ENCODE measurements around the gene SAMD3.
"Not testable (repeated sequence)": the region's sequence is repeated elsewhere in the genome, so short reads cannot be mapped to it uniquely, and the experiment has no call there.

The SAMD3 gene

GRCh38 chr6:130143709-130144108, 79.0 kb downstream of the SAMD3 start:
- no peak overlapping the region for H3K27ac Mint-ChIP-seq
- no peak overlapping the region for H3K4me3 Mint-ChIP-seq
- peaks cover 51% of the 10 kb centered on the region for H3K36me3 Mint-ChIP-seq (ENCODE audit: low read depth)
- H3K27me3 Mint-ChIP-seq = no peaks in the 10 kb centered on the region
- DNase-seq = no peak
- peaks cover 22% of the 10 kb centered on the region for H3K4me1 Mint-ChIP-seq (ENCODE audit: low read depth)
- no peaks in the 10 kb centered on the region for H3K9me3 Mint-ChIP-seq

DNA sequence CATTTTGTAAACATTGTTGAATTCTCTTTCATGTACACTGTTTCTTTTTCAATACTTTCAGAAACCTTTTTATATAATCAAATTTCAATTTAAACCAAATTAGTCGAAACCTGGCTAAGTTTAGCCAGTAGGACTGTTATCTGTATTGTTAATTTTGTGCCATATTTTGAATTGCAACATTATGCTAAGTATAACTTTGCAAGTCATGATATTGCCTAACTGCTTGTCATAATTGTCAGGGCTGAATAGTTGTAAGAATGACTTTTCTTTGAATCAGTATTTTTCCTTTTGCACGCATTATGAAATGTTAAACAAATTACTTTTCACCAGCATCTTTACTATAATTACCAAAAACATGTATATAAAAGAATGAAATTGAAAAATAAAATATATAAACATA, 82.7 kb downstream of the SAMD3 start:
- H3K9me3 Mint-ChIP-seq = no peaks in the 10 kb centered on the region
- H3K27me3 Mint-ChIP-seq = no peaks in the 10 kb centered on the region
- DNase-seq = no peak
- H3K4me3 Mint-ChIP-seq = no peak overlapping the region
- peaks cover 73% of the 10 kb centered on the region for H3K36me3 Mint-ChIP-seq (ENCODE audit: low read depth)
- no peak overlapping the region for H3K27ac Mint-ChIP-seq
- peaks cover 51% of the 10 kb centered on the region for H3K4me1 Mint-ChIP-seq (ENCODE audit: low read depth)

GRCh38 chr6:130138909-130139242, 83.9 kb downstream of the SAMD3 start:
- no peak for DNase-seq
- peaks cover 65% of the 10 kb centered on the region for H3K36me3 Mint-ChIP-seq (ENCODE audit: low read depth)
- peaks cover 59% of the 10 kb centered on the region for H3K4me1 Mint-ChIP-seq (ENCODE audit: low read depth)
- peak overlapping the region; percentile 45 for H3K4me3 Mint-ChIP-seq
- no peaks in the 10 kb centered on the region for H3K9me3 Mint-ChIP-seq
- peak overlapping the region; percentile 89 for H3K27ac Mint-ChIP-seq
- H3K27me3 Mint-ChIP-seq = no peaks in the 10 kb centered on the region

GRCh38 chr6:130138116-130138908, 84.4 kb downstream of the SAMD3 start:
- Mint-ChIP-seq H3K27ac (peak overlapping the region; percentile 89), H3K9me3 (no peaks in the 10 kb centered on the region)

GRCh38 chr6:130136798-130137197, 86.0 kb downstream of the SAMD3 start:
- Mint-ChIP-seq H3K9me3 (no peaks in the 10 kb centered on the region), H3K4me1 (ENCODE audit: low read depth) (peaks cover 80% of the 10 kb centered on the region), H3K27ac (no peak overlapping the region), H3K4me3 (no peak overlapping the region), H3K36me3 (ENCODE audit: low read depth) (peaks cover 46% of the 10 kb centered on the region), H3K27me3 (no peaks in the 10 kb centered on the region)
- DNase-seq = no peak

More at GRCh38 chr6:130138116-130138908, 84.4 kb downstream of the SAMD3 start:
- Mint-ChIP-seq H3K4me1 (ENCODE audit: low read depth) (peaks cover 65% of the 10 kb centered on the region), H3K36me3 (ENCODE audit: low read depth) (peaks cover 60% of the 10 kb centered on the region), H3K4me3 (peak overlapping the region; percentile 45), H3K27me3 (no peaks in the 10 kb centered on the region)
- DNase-seq = no peak

- H3K9me3 Mint-ChIP-seq = no peaks in the 10 kb centered on the region
- H3K36me3 Mint-ChIP-seq (ENCODE audit: low read depth) = peaks cover 33% of the 10 kb centered on the region
- H3K4me1 Mint-ChIP-seq (ENCODE audit: low read depth) = peaks cover 89% of the 10 kb centered on the region
- no peak overlapping the region for H3K4me3 Mint-ChIP-seq
- H3K27ac Mint-ChIP-seq = peak overlapping the region; percentile 37
- DNase-seq = no peak
- no peaks in the 10 kb centered on the region for H3K27me3 Mint-ChIP-seq
Observed at GRCh38 chr6:130134582-130134981, 88.2 kb downstream of the SAMD3 start.

DNA sequence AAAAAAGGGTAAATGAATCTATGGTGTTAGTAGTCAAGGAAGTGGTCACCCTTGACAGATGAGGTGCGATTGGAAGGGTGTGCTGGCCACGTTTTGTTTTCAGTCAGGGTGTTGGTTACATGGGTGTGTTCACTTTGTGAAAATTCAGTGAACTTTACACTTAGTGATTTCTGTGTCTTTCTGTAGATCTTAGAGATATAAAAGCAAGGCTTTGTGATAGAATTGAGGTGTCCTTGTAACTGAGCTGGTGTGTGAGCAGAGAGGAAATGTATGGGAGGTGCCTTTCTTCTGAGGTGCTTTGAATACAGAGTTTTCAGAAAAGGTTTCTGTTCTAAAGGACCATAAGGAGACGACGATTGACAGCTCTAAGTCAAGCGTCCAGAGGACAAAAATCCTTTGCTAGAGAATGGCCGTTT, 90.5 kb downstream of the SAMD3 start:
- no peaks in the 10 kb centered on the region for H3K9me3 Mint-ChIP-seq
- no peak for DNase-seq
- peak overlapping the region; percentile 77 for H3K4me3 Mint-ChIP-seq
- H3K27me3 Mint-ChIP-seq = no peaks in the 10 kb centered on the region
- H3K4me1 Mint-ChIP-seq (ENCODE audit: low read depth) = peaks cover 83% of the 10 kb centered on the region
- peak overlapping the region; percentile 97 for H3K27ac Mint-ChIP-seq
- H3K36me3 Mint-ChIP-seq (ENCODE audit: low read depth) = peaks cover 21% of the 10 kb centered on the region

- no peaks in the 10 kb centered on the region for H3K9me3 Mint-ChIP-seq
- peaks cover 84% of the 10 kb centered on the region for H3K4me1 Mint-ChIP-seq (ENCODE audit: low read depth)
- peak overlapping the region; percentile 48 for H3K27ac Mint-ChIP-seq
- no peaks in the 10 kb centered on the region for H3K27me3 Mint-ChIP-seq
- peaks cover 15% of the 10 kb centered on the region for H3K36me3 Mint-ChIP-seq (ENCODE audit: low read depth)
- DNase-seq = no peak
- H3K4me3 Mint-ChIP-seq = no peak overlapping the region
Observed at GRCh38 chr6:130129762-130130246, 92.9 kb downstream of the SAMD3 start.

DNA sequence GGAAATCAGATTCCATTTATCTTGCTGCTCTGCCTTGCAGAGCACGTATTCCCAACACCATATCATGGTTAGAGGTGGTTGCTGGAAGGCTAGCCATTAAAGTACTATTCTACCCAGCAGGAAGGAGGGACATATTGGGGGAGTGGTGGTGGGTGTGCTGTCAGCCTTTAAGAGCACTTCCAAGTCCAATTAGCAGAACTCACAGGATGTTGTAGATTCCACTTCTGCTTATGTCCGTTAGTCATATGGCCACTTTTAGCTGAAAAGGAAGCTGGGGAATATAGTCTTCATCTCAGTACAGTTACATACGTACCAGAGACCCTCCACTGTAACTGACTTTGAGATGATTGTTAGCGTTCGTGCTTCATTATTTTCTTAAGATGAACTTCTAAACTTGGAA, 94.4 kb downstream of the SAMD3 start:
- Mint-ChIP-seq H3K9me3 (no peaks in the 10 kb centered on the region), H3K36me3 (ENCODE audit: low read depth) (peaks cover 21% of the 10 kb centered on the region), H3K4me3 (no peak overlapping the region), H3K27me3 (no peaks in the 10 kb centered on the region), H3K27ac (no peak overlapping the region), H3K4me1 (ENCODE audit: low read depth) (peaks cover 73% of the 10 kb centered on the region)
- DNase-seq = no peak

DNA sequence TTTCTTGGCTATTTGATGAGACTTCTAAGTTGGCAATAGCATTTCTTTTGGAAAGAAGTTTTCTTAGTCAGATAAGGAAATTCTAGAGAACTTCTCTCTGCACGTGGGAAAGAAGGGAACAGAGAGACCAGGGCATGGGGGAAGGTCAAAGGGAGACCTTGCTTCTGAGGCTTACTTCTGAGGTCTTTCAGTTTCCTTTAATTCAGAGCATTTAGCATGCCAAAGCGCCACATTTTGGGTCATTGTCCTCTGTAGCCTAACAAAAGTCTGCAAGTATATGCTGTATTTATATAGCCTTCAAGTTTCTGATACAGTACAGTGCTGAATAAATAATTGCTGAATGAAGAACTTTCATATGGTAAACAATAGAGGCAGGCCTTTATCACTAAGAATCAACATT, 95.6 kb downstream of the SAMD3 start:
- H3K4me3 Mint-ChIP-seq = no peak overlapping the region
- no peaks in the 10 kb centered on the region for H3K9me3 Mint-ChIP-seq
- peaks cover 27% of the 10 kb centered on the region for H3K36me3 Mint-ChIP-seq (ENCODE audit: low read depth)
- peaks cover 67% of the 10 kb centered on the region for H3K4me1 Mint-ChIP-seq (ENCODE audit: low read depth)
- DNase-seq = no peak
- no peaks in the 10 kb centered on the region for H3K27me3 Mint-ChIP-seq
- H3K27ac Mint-ChIP-seq = peak overlapping the region; percentile 4

DNA sequence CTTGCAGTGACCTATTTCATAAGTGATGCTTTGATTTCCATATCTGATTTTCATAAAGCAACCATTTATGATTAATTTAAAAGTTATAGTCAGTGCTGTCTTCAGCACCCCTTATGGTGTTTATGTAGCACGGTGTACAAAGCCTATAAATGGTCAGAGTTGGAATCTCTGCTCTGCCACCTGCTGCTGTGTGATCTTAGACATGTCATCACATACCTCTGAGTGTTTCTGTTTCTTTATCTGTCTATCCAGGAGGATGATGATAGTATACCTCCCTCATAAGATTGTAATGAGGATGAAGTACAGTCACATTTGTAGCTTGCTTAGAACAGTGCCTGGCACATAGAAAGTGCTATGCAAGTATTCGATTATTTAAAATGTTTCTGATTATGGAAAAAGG, 100.5 kb downstream of the SAMD3 start:
- Mint-ChIP-seq H3K4me1 (ENCODE audit: low read depth) (peaks cover 32% of the 10 kb centered on the region), H3K9me3 (no peaks in the 10 kb centered on the region), H3K27ac (no peak overlapping the region)

GRCh38 chr6:130120731-130121130, 102.0 kb downstream of the SAMD3 start:
- peaks cover 3% of the 10 kb centered on the region for H3K9me3 Mint-ChIP-seq
- no peaks in the 10 kb centered on the region for H3K27me3 Mint-ChIP-seq
- DNase-seq = no peak
- H3K36me3 Mint-ChIP-seq (ENCODE audit: low read depth) = peaks cover 44% of the 10 kb centered on the region
- H3K4me1 Mint-ChIP-seq (ENCODE audit: low read depth) = peaks cover 25% of the 10 kb centered on the region
- H3K4me3 Mint-ChIP-seq = no peak overlapping the region
- no peak overlapping the region for H3K27ac Mint-ChIP-seq

More for the DNA sequence above, 100.5 kb downstream of the SAMD3 start:
- Mint-ChIP-seq H3K36me3 (ENCODE audit: low read depth) (peaks cover 39% of the 10 kb centered on the region), H3K4me3 (no peak overlapping the region), H3K27me3 (no peaks in the 10 kb centered on the region)
- DNase-seq = no peak

DNA sequence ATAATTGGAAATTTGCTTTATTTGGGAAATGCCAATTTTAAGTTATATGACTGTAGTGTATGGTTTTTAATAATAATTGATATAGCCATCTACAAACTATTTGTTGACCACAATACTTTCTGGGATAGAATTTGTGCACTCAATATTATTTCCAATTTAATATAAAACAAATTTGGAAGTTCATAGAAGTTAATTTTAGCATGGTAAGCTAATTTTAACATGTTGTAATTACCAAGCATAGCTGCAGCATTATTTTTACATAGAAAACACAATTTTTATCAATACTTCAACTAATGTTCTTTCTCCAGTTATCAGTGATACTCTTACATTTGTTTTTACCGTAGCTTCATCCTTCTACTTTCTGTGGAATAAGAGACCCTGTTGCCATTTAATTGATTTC, 103.5 kb downstream of the SAMD3 start:
- Mint-ChIP-seq H3K27ac (no peak overlapping the region), H3K4me1 (ENCODE audit: low read depth) (peaks cover 31% of the 10 kb centered on the region)

DNA sequence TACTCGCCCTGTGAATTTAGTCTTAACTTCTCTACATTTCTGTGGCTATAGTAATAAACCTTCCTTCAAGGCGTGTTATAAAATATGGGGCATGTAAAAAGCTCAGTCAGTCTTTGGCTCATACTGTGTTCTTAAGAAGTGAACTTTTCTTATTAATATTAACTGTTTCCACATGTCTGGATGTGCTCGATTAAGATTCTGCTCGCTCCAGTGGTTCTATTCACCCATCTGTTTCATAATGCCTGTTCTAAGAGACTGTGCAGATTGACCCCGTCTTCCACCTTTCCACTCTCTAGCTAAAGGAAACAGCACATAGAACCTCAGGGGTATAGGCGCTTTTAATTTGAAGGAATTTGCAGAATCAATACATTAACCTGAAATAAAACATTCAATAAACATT, 104.5 kb downstream of the SAMD3 start:
- Mint-ChIP-seq H3K4me3 (no peak overlapping the region), H3K36me3 (ENCODE audit: low read depth) (peaks cover 42% of the 10 kb centered on the region), H3K27ac (no peak overlapping the region), H3K9me3 (peaks cover 3% of the 10 kb centered on the region), H3K27me3 (no peaks in the 10 kb centered on the region), H3K4me1 (ENCODE audit: low read depth) (peaks cover 31% of the 10 kb centered on the region)
- no peak for DNase-seq

More for the DNA sequence above, 103.5 kb downstream of the SAMD3 start:
- no peaks in the 10 kb centered on the region for H3K27me3 Mint-ChIP-seq
- H3K4me3 Mint-ChIP-seq = no peak overlapping the region
- H3K36me3 Mint-ChIP-seq (ENCODE audit: low read depth) = peaks cover 46% of the 10 kb centered on the region
- peaks cover 3% of the 10 kb centered on the region for H3K9me3 Mint-ChIP-seq
- no peak for DNase-seq

- Mint-ChIP-seq H3K4me1 (ENCODE audit: low read depth) (peaks cover 25% of the 10 kb centered on the region), H3K36me3 (ENCODE audit: low read depth) (peaks cover 46% of the 10 kb centered on the region)
Observed at GRCh38 chr6:130117187-130117701, 105.5 kb downstream of the SAMD3 start.

More at GRCh38 chr6:130117187-130117701, 105.5 kb downstream of the SAMD3 start:
- H3K27me3 Mint-ChIP-seq, DNase-seq, H3K9me3 Mint-ChIP-seq, H3K27ac Mint-ChIP-seq, H3K4me3 Mint-ChIP-seq: not testable (repeated sequence)

Data from activated T-cell treated with anti-CD3 and anti-CD28 coated beads, Interleukin-2, amount 50 U/mL, for 24 hours (primary cell).